Prostate gland (tissue), 2 donors: ENCODE data around the gene SPNS1.

Source experiments
- CTCF ChIP-seq, 4 experiments: fragments of 200-600 bp in 2 of 4; fragments of 450-650 bp in 2 of 4; sonication (generic) in 2 of 4; IDR thresholded peaks; 1 replicate in 3 of 4; 2 replicates in 1 of 4; pipeline ENCODE4 v1.5.1; 2016 to 2019; ENCODE audit warnings: antibody characterized with exemption in 4 of 4, mild to moderate bottlenecking in 2 of 4, moderate library complexity in 2 of 4
- POLR2AphosphoS5 ChIP-seq: sonication (generic); formaldehyde crosslinking; IDR thresholded peaks from one replicate; pipeline ENCODE4 v1.6.1; 2017; ENCODE audit warnings: antibody characterized with exemption

DNA sequence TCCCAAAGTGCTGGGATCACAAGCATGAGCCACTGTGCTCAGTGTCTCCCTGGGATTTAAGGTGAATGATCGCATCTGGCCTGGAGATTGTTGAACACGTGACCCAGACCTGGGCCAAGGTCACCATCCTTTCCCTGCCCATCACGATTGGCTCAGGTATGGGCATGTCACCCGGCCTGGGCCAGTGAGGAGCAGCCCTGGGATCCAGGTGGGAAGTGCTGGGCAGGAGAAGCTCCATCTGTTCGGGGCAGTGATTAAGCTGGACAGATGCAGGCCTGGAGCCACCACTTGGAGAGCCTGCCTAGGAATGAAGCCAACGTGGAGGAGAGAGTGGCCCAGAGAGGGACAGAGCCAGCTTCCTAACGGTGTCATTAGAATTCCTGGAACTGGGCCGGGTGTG, 17.1 kb downstream of the SPNS1 start:
- no peak for TF ChIP-seq CTCF (IDR thresholded peaks at IDR 0.05)
- TF ChIP-seq POLR2AphosphoS5, result no peak
